GM12801 (cell line): ENCODE results near the gene MED14.

Experiments used
- CTCF ChIP-seq: IDR thresholded peaks from one replicate; pipeline ENCODE4 v1.5.1; 2011; ENCODE audit warnings: control low read depth; ENCODE audit not compliant: insufficient read length; ENCODE audit errors: extremely low read depth

Gene MED14

DNA sequence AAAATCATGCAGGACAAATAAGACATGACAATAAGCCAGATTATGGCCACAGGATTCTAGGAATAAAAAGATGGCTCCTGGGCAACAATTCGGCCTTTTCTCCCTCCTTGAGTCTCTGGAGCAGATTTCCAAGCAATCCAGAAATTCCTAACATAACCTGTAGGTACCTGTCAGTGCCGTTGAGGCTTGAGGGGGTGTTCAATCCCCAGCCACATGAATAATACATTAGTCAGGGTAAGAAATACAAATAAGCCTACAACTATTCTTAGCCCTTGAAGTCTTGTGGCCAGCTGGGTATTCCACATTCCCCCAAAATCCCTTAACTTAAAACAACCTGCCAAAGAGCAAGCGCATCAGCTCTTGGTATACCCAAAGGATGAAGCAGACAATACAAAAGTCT lies 97.7 kb downstream of the MED14 start:
- no peak for TF ChIP-seq CTCF

DNA sequence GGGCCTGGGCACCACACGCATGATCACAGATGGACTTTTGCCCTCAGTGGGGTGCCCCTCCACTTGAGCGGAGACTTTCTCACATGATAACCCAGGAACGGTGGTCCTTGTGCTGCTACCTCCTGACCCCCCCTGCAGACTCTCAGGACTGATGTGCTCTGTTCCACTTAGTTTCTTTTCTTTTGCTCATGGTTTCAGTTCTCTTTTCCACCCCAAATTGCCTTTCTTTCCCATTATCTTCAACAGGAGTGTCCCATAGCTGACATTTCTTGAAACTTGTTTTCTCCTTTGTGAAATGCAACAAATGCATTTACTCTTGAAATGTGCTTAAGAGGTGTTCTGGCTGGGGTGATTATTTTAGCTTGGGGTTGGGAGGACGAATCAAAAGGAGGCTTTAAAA lies 103.1 kb downstream of the MED14 start:
- no peak for TF ChIP-seq CTCF

DNA sequence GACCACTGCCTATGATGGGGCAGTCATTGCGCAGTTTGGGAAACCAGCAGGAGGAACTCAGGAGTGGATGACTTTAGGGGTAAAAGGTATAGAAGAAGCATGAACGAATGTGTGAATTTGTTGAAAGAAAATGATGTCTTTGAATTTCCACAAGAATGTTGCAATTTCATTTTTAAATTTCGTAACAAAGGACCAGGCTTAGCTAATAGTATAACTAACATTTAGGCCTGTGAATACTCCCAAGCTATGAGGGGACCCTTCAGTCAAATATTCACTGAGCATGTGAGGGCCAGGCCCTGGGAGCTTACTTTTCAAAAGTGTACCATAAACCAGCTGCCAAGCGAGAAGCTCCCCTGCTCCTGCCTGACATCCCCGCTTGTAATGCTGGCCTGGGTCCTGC lies 106.8 kb downstream of the MED14 start:
- TF ChIP-seq CTCF: no peak

GRCh38 chrX:40625294-40625693 lies 110.0 kb downstream of the MED14 start:
- no peak for TF ChIP-seq CTCF

DNA sequence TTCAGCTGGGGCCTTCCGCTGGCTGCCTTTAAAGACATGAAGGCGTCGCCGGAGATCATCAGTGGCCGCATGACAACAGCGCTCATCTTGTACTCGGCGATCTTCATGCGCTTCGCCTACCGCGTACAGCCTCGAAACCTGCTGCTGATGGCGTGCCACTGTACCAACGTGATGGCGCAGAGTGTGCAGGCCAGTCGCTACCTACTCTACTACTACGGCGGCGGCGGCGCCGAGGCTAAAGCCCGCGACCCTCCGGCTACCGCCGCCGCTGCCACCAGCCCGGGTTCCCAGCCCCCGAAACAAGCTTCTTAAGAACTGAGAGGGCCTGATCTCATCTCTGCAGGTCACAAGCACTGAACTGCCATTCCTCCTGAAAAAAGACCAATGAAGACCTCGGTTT lies 111.7 kb downstream of the MED14 start:
- TF ChIP-seq CTCF: no peak

GRCh38 chrX:40623139-40623536 lies 112.2 kb downstream of the MED14 start, which contains the start of gene MPC1L:
MPC1L (plus strand) TSS chrX:40623428; CDS start chrX:40623566, 138 bp downstream.
- TF ChIP-seq CTCF: no peak

GRCh38 chrX:40622479-40623138 lies 112.7 kb downstream of the MED14 start:
- TF ChIP-seq CTCF: no peak
